SH-SY5Y (cell line): ENCODE measurements around the gene DISP2.

Source experiments
- GATA2 ChIP-seq: IDR thresholded peaks from 2 replicates; pipeline ENCODE4 v1.6.1; 2011; ENCODE audit warnings: mild to moderate bottlenecking, low read depth, low read length
- GATA3 ChIP-seq: IDR thresholded peaks from 2 replicates; pipeline ENCODE4 v1.6.1; 2011; ENCODE audit warnings: low read depth, mild to moderate bottlenecking, low read length, moderate library complexity

GRCh38 chr15:40334941-40335795 lies 22.9 kb upstream of the DISP2 start:
- TF ChIP-seq GATA2 (no peak), GATA3 (no peak)
